DMS53 treated with DMSO at 0.1 percent for 48 hours (cell line): Measurements from ENCODE around the gene DNAJC5.

Experiments used
- DNase-seq: peaks from one replicate; lab custom pipeline; 2025; ENCODE audit not compliant: unreplicated experiment; lab: John Stamatoyannopoulos, UW

DNAJC5 gene

DNA sequence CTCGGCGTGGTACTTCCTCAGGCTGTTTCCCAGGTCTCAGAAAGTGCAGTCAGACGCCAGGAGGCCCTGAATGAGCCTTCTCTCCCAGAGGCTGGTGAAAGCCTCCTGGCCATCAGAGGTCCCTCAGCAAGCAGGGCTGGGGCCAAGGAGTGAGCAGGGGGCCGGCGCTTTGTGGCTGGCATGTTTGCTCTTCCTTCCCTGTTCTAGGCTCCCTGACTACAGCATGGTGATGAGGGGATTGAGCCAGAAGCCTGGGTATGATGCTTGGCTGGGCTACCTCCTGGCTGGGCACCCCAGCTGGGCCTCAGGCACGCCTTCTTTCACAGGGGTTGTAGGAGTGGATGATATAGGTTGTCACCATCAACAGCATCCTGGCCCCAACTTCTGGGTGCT is 11.7 kb upstream of the DNAJC5 start:
- no peak for DNase-seq

- DNase-seq, result no peak
These were observed 10.2 kb upstream of the DNAJC5 start for GRCh38 chr20:63884506-63885263.

GRCh38 chr20:63885264-63886053 is 9.5 kb upstream of the DNAJC5 start:
- DNase-seq, result no peak

DNA sequence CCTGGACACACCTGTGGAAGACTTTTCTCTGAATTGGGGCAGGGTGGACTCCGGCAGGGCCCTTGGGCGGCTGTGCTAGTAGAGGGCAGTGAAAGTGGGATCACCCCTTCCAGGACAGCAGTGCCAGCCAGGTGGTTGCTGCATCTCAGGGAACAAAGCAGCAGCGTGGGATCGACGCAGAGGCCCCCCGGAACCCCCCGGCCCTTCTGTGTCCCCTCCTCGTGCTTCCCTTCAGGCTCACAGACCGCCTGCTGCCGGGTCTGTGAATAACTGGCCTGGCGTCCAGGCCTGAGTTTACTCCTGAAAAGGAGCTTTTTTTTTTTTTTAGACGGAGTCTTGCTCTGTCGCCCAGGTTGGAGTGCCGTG is 8.9 kb upstream of the DNAJC5 start:
- no peak for DNase-seq

GRCh38 chr20:63886921-63887320 is 8.0 kb upstream of the DNAJC5 start:
- no peak for DNase-seq

DNA sequence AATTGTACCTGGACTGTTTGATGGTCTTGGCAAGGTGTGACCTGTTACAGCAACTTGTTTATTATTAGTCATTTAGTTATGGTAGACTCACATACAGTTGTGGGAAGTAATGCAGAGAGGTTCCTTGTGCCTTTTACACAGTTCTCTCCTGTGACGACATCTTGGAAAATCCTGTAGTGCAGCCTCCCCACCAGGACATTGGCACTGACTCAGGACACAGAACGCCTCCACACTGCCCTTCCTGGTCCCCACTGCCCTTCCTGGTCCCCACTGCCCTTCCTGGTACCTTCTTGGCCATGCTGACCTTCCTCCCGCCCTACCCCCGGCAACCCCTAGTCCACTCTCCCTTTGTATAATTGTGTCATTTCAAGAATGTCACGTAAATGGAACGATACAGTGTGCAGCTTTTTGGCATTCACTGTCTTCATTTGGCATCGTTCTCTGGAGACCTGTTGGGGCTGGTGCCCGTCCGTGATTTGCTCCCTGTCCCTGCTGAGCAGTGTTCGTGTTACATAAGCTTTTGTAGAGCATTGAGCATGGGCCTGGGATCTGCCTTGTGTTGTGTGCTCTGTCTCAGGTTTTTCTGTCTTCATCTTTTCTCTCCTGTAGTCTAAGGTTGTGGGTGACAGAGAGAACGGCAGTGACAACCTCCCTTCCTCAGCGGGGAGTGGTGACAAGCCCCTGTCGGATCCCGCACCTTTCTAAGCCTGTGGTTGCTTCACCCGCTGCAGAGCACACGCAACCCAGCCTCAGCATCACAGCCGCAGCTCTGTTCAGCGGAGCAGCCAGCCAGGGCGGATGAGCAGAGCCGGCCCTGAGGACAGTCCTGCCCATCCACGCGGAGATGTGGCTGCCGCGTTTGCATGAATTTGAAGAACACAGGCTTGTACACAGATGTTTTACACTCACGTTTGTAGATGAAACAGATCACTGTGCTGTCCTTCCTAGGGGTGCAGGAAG is 5.4 kb upstream of the DNAJC5 start:
- no peak for DNase-seq

DNA sequence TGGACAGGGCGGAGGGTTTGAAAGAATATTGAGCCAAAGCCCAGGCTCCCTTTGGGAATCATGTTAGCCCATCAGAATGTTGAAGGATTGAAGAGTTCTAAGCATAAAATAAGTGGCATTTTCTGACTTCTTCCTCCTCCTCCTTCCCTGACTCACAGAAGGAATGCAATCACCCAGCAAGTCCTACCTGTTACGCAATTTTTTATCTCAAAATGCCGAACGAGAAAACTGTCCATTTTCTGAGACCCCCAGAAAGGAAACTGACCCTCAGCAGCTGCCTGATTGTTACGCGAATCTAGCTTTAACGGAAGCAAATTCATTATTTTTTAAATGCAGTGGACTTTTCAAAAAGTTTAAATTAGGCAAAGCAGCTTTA is 4.7 kb upstream of the DNAJC5 start:
- DNase-seq, result no peak

DNA sequence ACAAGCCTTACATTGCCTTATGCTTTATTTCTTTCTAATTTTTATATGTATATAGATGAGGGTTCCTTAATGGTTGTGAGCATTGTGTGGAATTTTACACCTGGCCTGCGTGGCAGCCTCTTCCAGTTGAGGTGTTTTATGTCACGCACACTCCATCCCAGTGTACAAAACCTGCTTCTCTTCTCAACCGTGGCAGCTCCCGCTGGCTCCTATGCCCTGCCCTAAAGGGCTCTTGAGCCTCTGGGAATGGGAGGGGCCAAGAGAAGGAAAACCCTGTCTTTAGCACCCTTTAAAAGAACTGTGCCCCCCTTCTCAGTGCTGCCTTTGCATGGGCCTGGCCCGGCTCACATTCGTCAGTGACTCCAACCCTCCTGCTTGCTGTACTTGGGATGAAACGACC is 4.3 kb upstream of the DNAJC5 start:
- DNase-seq, result no peak

DNA sequence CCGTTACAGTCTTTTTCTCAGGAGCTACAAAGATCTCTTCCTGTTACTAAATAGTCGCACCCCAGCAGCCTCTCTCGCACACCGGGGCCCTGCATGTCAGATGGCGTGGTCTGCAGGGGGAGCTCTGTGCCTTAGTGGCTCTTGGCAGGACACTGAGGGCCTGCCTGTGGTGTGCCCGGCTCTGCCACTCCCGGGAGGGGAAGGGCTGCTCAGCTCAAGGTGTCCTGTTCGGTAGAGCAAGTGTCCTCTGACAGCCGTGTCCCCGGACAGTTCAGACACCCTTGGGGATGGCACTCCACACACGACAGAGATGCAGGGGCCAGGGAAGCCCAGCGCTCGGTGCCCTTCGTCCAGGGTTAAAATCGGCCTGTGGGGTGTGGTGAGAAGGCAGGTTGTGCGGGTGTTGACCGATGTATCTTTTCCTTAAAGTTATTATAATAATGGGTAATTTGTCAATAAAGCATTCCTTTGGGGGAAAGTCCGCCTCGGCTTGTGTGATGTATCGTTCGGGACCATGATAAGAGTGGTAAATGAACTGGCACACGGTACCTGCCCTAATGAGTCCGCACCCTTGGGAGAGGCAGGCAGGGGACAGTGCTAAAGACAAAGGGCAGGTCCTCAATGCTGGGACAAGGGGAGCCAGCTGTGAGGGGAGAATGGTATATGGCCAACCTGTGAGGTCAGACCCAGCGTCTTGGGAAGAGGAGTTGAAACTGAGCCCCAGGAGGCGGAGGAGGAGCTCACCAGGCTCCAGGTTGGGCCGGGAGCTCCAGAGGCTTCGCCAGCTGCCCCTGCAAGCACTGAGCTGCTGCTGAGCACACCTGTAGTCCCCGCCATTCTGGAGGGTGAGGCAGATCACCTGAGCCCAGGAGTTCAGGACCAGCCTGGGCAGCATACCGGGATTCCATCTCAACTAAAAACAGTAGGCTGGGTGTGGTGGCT is 3.6 kb upstream of the DNAJC5 start:
- no peak for DNase-seq

GRCh38 chr20:63892402-63892801 is 2.5 kb upstream of the DNAJC5 start:
- no peak for DNase-seq

GRCh38 chr20:63893999-63894357 is 948 bp upstream of the DNAJC5 start:
- DNase-seq, result no peak

DNA sequence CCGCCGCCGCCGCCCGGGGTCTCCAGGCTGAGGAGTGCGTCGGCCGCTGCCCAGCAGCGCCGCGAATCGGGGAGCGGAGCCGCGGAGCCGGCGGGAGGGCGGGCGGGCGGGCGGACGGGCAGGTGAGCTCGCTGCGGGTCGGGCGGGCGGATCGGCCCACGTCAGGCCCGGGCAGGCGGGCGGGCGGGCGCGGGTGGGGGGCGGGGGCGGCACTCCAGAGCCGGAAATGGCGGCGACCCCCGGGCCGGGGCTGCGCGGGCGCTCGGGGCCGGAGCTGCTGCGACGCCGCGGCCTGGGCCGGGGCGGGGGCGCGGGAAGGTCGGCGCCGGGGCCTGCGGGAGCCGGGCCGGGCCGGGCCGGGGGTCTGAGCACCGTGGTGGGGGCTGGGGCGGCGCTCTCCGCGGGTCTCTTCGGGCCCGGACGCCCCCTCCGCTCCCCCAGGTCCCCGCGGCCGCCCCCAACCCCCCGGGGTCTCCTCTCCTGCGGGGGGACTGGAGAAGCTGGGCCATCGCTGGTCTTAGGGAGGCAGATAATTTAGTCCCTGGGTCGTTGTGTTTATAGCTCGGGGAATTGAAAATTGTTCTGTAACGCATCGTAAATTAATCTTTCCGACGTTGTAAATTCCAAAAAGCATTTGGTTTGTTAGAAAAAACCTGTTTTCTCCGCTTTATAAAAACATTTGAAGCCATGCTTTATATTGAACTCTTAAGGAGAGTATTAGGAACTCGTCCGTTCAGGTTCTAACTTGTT is 451 bp downstream of the DNAJC5 start:
- no peak for DNase-seq

- DNase-seq, result peak; percentile 39
These were observed 982 bp downstream of the DNAJC5 start for GRCh38 chr20:63895952-63896263.

- peak; percentile 90 for DNase-seq
These were observed 1.6 kb downstream of the DNAJC5 start for GRCh38 chr20:63896264-63897105.

DNA sequence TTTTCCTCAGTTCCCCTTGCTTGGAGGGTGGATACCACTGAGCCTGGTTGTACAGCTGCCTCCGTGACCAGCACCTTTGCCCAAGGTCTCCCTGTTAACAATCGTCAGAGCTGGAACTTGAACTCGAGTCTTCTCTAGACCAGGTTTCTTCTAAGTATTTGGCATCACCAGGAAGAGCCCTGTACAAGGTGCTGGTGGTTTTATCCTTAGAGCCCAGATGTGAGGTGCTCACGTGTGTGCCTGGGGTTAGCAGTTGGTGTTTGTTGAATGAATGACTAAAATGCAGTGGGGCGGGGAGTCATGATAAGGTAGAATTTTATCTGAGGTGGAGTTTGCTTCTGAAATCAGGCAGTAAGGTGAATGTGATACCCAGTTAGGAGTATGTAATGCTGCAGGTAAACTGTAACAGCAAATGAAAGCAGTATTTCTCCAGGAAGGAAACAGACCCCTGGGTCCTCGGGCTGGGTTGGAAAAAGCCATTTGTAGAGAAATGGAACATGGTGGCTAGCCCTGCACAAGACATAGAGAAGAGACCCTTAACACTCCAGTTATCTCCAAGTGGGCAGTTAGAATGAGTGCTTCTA is 3.1 kb downstream of the DNAJC5 start:
- no peak for DNase-seq

DNA sequence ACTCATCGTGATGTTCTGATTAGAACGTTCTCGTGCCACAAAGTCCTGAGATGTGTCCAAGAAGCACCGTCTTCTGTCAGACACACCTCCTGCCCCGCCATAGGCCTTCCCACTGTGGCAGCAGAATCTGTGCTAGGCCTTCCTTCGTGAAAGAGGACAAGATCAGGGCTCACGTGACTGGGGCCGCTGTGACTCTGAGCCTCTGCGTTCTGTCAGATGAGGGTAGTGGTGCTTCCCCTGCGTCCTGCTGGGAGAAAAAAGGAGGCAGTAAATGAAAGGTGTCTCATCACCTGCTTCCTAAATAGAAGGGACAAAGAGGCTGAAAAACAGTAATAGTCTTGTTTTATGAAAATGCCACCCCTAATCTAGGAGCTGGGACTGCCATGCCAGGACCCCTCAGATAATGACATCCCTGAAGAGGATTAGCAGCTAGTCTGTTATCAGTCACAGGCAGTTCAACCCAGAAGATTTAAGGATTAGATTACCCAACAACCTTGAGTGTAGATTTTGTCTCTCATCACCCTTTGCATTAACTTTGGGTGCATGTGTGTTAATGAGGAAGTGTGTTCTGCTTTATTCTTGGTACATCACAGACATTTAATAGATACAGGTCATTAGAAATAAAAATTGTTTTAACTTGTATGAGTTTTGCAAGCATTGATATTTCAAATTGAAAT is 4.1 kb downstream of the DNAJC5 start:
- no peak for DNase-seq

- no peak for DNase-seq
These were observed 5.5 kb downstream of the DNAJC5 start for GRCh38 chr20:63900413-63900812.
